Hepatocyte (in vitro differentiated cells): ENCODE data around the gene ADAMTS19.

Source experiments
- EZH2 ChIP-seq: fragments of 200-600 bp; sonication (generic); IDR thresholded peaks from 2 replicates; pipeline ENCODE4 v1.6.1; 2016; ENCODE audit warnings: antibody characterized with exemption, mild to moderate bottlenecking, borderline replicate concordance
- EZH2phosphoT487 ChIP-seq: fragments of 200-600 bp; sonication (generic); IDR thresholded peaks from one replicate; pipeline ENCODE4 v1.6.1; 2018; ENCODE audit warnings: antibody characterized with exemption, mild to moderate bottlenecking, low read depth, moderate library complexity; ENCODE audit not compliant: unreplicated experiment, severe bottlenecking
- TF ChIP-seq, protein P1 (sequence below): fragments of 200-600 bp; sonication (generic); IDR thresholded peaks from 2 replicates; pipeline ENCODE4 v1.5.1; 2016; ENCODE audit warnings: antibody characterized with exemption, mild to moderate bottlenecking; ENCODE audit not compliant: poor library complexity

GRCh38 chr5:129619782-129620181 is 159.7 kb downstream of the ADAMTS19 start:
- TF ChIP-seq, protein P1, sequence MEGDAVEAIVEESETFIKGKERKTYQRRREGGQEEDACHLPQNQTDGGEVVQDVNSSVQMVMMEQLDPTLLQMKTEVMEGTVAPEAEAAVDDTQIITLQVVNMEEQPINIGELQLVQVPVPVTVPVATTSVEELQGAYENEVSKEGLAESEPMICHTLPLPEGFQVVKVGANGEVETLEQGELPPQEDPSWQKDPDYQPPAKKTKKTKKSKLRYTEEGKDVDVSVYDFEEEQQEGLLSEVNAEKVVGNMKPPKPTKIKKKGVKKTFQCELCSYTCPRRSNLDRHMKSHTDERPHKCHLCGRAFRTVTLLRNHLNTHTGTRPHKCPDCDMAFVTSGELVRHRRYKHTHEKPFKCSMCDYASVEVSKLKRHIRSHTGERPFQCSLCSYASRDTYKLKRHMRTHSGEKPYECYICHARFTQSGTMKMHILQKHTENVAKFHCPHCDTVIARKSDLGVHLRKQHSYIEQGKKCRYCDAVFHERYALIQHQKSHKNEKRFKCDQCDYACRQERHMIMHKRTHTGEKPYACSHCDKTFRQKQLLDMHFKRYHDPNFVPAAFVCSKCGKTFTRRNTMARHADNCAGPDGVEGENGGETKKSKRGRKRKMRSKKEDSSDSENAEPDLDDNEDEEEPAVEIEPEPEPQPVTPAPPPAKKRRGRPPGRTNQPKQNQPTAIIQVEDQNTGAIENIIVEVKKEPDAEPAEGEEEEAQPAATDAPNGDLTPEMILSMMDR, result no peak
- TF ChIP-seq EZH2 (no peak), EZH2phosphoT487 (no peak)
